ENCODE data around the gene TESMIN. TPM values are rescaled to one million over a fixed set of nuclear protein-coding genes. Genes with fewer than 3 reads are reported as not detected.

The TESMIN gene
- total RNA-seq, 1 donor from 2014 or later = 0.79 TPM

- DNase-seq (ENCODE audit: low read depth in 2 of 2) = no peak
These were observed 11.2 kb upstream of the TESMIN start for GRCh38 chr11:68762481-68762880.

DNA sequence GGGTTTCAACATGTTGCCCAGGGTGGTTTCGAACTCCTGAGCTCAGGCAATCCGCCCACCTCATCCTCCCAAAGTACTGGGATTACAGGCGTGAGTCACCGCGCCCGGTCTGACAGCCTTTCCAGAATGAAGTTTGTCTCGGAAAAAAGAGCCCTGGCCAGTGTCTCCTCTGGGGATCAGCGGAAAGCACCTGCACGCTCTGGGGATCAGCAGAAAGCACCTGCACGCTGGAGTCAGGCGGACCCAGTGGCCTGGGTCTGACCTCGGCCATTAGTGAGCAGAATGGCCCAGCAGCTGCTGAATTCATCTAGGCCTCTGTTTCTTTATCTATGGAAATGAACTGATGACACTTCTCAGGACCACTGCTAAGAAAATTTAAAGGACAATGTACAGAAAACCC lies 10.5 kb upstream of the TESMIN start:
- no peak for DNase-seq (ENCODE audit: low read depth in 2 of 2)

DNA sequence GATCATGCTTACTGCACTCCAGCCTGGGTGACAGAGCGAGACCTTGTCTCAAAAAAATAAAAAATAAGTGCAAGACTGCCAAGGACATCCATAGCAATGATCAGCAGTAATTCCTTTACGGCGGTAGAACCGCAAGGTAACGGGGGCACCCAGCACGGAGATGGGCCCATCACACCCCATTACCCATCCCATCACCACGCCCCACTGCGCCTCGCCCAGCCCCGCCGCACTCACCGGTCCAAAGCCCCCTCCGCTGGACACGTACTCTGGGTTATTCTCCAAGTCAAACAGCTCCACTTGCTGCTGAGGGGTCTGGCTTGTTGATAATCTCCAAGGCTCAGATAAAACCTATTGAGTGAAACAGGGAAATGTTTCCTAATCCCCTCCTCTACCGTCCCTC lies 8.7 kb upstream of the TESMIN start:
- DNase-seq (ENCODE audit: low read depth in 2 of 2) = no peak

DNA sequence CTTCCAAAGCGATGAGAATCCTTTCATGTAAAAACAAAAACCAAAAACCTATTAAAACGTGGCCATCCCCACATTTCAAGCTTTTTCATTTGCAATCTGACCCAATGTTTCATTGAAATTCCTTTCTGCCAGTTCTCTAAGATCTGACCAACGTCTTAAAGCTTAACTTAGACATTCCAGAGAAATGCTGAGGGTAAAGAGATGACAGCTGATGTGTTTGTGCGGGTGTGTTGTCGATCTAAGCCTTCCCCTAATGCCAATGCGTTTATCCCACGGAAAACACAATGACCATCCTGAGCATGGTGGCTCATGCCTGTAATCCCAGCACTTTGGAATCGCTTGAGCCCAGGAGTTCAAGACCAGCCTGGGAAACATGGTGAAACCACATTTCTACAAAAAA lies 6.4 kb upstream of the TESMIN start:
- DNase-seq (ENCODE audit: low read depth in 2 of 2) = no peak

DNA sequence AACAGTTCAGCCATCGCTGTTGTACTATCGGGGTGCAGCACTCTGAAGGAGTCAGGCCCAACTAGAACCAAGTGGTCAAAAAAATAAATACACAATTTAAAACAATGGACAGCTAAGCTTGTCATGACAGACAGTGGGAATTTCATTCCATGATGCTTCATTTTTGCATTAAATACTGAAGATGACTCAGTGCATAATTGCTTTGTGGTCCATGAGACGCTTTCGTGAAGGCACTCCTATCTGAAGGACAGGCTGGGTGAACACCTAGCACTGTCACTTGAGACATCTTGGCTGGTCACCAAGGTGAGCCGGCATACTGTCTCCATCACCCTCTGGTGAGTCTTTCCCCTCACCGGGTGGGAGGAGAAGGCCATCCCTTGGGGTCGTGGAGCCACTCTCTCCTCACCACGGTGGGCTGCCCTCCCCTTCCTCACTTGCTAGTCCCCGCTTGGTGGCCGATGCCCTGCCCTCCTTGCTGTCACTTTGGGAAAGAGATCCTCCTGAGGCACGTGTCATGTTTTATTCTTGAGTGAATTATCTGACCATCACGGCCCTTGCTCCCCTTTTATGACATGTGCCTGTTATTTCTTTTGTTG lies 4.9 kb upstream of the TESMIN start:
- no peak for DNase-seq (ENCODE audit: low read depth in 2 of 2)

DNA sequence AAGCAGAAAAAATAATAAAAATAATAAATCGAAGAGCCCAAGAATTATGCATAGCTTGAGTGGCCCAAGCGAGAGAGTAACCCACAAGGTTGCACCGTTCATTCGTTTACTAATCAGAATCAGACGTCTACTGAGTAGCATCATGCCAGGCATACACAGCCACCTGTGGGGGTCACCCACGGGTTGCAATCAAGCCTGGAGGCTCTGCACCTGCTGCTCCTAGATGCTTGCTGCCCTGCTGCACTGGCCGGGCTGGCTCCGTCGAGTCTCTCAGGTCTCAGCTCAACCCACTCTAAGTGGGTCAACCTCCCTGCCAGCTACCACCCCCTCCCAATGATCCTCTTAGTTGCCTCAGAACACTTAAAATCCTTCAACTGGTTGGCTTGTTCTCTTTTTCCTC lies 2.0 kb upstream of the TESMIN start:
- DNase-seq (ENCODE audit: low read depth in 2 of 2) = no peak

GRCh38 chr11:68751004-68751325 lies 355 bp downstream of the TESMIN start:
- DNase-seq (ENCODE audit: low read depth in 2 of 2) = no peak

DNA sequence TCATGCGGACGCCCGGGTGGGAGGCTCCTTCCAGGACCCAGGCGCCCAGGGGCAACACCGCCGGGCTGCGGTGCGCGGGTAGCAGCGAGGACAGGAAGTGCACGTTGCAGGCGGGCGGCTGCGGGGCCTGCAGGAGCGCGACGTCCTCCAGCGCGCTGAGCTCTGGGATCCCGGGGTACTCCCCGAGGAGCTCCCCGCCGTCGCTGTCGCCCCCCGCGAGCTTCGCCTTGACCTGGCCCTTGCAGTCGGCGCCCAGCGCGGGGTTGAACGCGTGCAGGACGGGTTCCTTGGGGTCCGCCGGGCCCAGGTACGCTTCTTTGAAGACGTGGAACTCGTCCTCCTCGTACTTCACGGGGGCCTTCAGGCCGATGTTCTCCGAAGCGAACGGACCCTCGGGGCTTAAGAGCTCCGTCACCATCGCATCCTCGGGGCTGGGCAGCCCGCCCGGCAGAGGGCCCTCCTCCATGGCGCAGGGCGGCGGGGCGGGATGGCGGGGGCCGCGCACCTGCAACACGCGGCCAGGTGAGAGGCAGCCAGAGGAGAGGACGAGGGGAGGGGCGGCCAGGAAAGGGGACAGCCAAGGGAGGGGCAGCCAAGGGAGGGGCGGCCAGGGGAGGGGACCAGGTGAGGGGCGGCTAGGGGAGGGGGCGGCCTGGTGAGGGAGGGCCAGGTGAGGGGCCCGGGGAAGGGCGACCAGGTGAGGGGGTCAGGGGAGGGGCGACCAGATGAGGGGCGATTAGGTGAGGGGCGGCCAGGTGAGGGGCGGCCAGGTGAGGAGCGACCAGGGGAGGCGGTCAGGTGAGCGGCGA lies 921 bp downstream of the TESMIN start:
- DNase-seq (ENCODE audit: low read depth in 2 of 2) = no peak

DNA sequence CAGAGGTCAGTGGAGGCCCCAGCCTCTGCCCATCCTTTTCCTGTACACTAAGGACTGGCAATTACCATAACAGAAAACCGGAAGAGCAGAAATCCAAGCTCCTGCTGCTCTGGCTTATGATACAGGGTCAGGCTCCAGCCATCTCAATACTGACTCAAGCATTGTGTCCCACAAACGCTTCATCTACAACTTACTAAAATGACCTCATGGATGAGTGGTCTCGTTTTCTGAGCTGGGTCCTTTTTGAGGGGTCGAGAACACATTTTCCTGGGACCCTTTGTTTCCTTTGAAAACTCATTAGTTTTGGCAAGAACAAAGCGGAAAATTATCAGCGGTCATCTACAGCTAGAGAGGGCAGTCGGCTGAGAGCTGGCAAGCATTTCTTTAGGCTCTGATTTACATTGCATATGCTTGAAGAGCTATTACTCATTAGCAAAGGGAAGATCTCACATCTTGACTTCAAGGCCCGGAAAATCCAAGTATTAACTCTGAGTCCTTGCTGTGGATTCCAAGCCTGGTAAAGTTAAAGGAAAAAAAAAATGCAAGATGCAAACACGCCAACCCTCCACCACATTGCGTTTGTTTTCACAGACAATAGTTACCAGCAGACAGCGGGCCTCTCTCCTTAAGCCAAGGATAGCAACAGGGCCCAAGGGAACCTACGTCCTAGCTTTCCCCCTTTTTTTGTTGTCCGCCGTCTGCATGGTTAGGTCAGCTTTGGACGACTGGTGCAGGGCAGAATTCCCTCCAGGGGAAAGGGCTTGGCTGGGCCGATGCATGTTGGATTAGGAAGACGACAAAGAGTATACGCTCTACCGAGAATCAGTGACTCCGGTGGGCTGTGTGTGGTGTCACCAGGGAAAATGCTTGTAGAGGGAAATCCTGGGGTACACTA lies 1.8 kb downstream of the TESMIN start:
- DNase-seq (ENCODE audit: low read depth in 2 of 2) = peak; percentile 48 to 89

GRCh38 chr11:68748061-68748460 lies 3.3 kb downstream of the TESMIN start:
- DNase-seq (ENCODE audit: low read depth in 2 of 2) = no peak

GRCh38 chr11:68743539-68743938 lies 7.8 kb downstream of the TESMIN start:
- no peak for DNase-seq (ENCODE audit: low read depth in 2 of 2)

- DNase-seq (ENCODE audit: low read depth in 2 of 2) = no peak
These were observed 9.9 kb downstream of the TESMIN start for GRCh38 chr11:68741463-68741862.

DNA sequence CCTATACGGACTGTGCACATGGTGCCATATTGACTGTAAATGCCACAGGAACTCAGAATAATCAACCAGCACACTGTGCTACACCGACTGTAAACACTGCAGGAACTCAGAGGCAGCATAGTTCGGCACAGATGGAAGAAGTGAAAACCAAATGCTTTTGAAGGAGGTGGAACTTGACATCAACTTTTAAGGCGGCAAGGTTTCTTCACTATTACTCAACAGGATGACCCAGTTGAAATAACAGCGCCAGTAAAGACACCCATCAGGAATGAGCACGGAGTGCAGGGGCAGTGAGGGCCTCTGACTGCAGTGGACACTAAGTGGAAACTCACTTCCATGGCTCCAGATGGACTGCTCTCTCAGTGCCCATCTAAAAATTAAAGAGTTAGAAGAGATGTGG lies 15.7 kb downstream of the TESMIN start:
- no peak for DNase-seq (ENCODE audit: low read depth in 2 of 2)

DNA sequence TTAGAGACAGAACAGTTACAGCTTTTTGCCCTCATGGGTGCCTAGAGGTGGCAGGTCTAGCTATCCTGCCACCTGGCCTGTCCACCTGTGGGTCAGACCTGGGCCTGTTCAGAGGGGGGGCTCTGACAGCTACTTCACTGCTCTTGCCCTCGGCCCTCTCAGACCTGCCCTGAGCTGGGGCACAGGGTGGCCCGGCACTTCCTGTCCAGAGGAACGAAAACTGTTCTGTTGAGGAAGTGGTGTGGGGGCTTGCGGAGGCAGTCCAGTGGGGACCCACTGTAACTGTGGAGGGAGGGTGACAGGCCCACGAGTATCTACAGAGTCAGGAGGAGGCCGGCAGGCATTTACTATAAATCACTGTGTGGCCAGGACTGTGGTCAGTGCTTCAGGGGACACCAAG lies 16.2 kb downstream of the TESMIN start:
- no peak for DNase-seq (ENCODE audit: low read depth in 2 of 2)

GRCh38 chr11:68734111-68734510 lies 17.2 kb downstream of the TESMIN start:
- DNase-seq (ENCODE audit: low read depth in 2 of 2) = no peak

- DNase-seq (ENCODE audit: low read depth in 2 of 2) = peak; percentile 35 to 53
These were observed 23.5 kb downstream of the TESMIN start for GRCh38 chr11:68727783-68728182.

DNA sequence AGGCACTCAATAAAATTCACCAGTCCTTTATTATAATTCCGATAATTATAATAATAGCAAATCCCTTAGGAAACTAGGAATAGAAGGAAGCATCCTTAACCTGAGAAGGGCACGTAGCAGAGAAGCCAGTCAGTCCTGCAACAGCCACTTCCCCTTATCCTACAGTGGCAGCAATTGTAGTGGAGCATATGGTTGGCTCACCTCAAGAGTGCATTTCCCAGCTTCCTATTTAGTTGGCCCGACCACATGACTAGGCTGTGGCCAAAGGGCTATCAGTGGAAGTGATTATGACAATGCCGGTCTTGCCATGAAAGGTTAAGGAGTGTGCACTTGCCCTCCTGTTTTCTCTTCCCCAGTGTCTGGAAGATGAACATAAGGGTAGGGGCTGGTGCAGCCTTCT lies 27.0 kb downstream of the TESMIN start:
- DNase-seq (ENCODE audit: low read depth in 2 of 2) = peak in 1 of 2 donors; percentile 5

GRCh38 chr11:68722143-68722542 lies 29.2 kb downstream of the TESMIN start:
- no peak for DNase-seq (ENCODE audit: low read depth in 2 of 2)

GRCh38 chr11:68721075-68721474 lies 30.2 kb downstream of the TESMIN start:
- no peak for DNase-seq (ENCODE audit: low read depth in 2 of 2)

DNA sequence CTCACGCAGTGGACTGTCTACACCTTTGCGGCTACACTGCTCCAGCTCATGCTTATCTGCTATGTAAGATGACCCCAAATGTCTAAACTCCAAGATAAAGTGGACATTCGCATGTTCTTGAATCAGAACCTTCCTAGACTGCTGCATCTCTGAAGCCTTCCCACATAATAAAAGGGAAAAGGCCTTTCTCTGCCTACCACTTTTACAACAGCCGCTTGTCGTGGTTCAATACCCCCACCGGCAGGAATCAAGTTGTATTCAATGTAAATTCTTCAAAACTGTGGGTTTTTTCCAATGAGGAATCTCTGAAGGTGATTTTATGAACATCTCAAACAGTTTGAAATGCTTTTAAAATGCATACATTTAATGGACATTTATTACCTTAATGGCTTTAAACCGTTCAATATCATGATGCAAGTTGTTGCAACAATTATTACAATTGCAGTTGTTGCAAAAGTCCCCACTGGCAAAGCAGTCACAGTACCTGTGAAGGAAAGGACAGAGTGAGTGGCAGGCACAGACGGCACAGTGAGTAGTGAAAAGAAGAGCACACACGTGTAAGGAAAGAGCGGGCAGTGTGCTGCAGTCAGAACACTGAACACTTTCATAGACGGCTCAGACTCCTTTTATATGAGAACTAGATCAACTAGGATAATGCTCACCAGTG lies 35.7 kb downstream of the TESMIN start:
- DNase-seq (ENCODE audit: low read depth in 2 of 2) = no peak

- DNase-seq (ENCODE audit: low read depth in 2 of 2) = peak in 1 of 2 donors; percentile 65
These were observed 37.1 kb downstream of the TESMIN start for GRCh38 chr11:68714060-68714856.

Data from lung microvascular endothelial cell (primary cell).